ENCODE data around the gene DOHH.

Gene DOHH

DNA sequence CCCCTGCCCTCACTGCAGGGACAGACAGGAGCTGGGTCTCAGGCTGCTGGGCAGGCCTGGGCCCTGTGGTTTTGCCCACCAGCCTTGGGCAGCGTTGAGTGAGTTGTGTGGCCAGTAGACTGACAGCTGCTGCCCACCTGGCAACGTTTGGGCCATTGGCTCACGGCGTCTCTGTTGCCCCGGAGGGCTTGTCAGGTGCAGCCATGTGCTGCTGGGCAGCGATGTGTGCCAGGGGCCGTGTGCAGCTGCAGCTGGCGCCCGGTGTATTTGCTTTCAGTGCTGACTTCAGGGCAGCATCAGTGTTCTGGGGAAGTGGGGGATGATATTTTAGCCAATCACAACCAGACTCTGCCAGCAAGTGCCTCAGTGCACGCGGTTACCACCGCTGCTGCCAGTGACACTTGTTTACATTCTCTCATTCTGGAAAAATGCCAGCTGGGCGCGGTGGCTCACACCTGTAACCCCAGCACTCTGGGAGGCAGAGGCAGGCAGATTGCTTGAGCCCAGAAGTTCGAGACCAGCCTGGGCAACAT is 16.3 kb upstream of the DOHH start (continued):
- TF ChIP-seq SCRT1 (tag by site-specific recombination; IDR thresholded peaks at IDR 0.05; ENCODE audit: borderline replicate concordance): peak; percentile 99
- TF ChIP-seq ZEB2 (tag by site-specific recombination; IDR thresholded peaks at IDR 0.05): no peak
- no peak for TF ChIP-seq ZBTB1 (tag by site-specific recombination; IDR thresholded peaks at IDR 0.05)
- TF ChIP-seq, protein P1, sequence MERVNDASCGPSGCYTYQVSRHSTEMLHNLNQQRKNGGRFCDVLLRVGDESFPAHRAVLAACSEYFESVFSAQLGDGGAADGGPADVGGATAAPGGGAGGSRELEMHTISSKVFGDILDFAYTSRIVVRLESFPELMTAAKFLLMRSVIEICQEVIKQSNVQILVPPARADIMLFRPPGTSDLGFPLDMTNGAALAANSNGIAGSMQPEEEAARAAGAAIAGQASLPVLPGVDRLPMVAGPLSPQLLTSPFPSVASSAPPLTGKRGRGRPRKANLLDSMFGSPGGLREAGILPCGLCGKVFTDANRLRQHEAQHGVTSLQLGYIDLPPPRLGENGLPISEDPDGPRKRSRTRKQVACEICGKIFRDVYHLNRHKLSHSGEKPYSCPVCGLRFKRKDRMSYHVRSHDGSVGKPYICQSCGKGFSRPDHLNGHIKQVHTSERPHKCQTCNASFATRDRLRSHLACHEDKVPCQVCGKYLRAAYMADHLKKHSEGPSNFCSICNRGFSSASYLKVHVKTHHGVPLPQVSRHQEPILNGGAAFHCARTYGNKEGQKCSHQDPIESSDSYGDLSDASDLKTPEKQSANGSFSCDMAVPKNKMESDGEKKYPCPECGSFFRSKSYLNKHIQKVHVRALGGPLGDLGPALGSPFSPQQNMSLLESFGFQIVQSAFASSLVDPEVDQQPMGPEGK (tag by site-specific recombination; IDR thresholded peaks at IDR 0.05): no peak
- TF ChIP-seq ZNF830 (tag by site-specific recombination; IDR thresholded peaks at IDR 0.05; ENCODE audit: low read depth): no peak
- no peak for TF ChIP-seq ZNF747 (tag by site-specific recombination; IDR thresholded peaks at IDR 0.05)
- TF ChIP-seq EGR2 (tag by site-specific recombination; IDR thresholded peaks at IDR 0.05; ENCODE audit: low read depth): no peak
- no peak for TF ChIP-seq ZNF654 (tag by site-specific recombination; IDR thresholded peaks at IDR 0.05; ENCODE audit: low read depth)
- peak; percentile 19; the same call in 1 of the 2 replicates for TF ChIP-seq KLF1 (tag by site-specific recombination; IDR thresholded peaks at IDR 0.05)
- TF ChIP-seq, protein P2, sequence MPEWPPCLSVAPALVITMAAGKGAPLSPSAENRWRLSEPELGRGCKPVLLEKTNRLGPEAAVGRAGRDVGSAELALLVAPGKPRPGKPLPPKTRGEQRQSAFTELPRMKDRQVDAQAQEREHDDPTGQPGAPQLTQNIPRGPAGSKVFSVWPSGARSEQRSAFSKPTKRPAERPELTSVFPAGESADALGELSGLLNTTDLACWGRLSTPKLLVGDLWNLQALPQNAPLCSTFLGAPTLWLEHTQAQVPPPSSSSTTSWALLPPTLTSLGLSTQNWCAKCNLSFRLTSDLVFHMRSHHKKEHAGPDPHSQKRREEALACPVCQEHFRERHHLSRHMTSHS (tag by site-specific recombination; IDR thresholded peaks at IDR 0.05): no peak
- no peak for TF ChIP-seq ZNF311 (tag by site-specific recombination; IDR thresholded peaks at IDR 0.05; ENCODE audit: borderline replicate concordance)
- TF ChIP-seq OSR2 (tag by site-specific recombination; IDR thresholded peaks at IDR 0.05): no peak

DNA sequence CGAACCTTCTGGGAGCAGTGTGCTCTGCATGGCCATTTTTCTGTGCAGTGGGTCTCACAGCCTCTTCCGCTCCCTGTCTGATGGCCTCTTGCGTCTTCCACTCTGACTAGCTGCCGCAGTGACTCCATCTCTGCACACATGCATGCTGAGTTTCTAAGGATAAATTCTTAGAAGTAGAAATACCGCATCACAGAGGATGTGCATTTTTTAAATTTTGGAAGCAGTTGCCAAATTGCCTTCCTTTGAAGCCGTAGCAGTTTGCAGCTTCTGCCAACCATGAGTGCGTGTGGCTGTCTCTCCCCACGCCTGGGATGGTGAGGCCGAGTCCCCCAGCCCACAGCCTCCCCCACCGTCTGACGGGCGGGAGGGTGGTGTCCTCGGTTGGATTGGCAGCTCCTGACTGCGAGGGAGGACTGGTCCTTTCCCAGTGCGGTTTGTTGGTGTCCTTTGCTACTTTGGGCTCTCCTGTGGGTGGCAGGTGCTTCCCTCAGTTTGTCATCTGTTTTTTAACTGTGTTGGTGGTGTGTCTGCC is 15.5 kb upstream of the DOHH start:
- Histone ChIP-seq H3K27ac (ENCODE audit: extremely low read depth, low read depth, low read length) (0 out of 2 replicates have a peak overlapping the region, but pooled peaks have one; percentile 16), H3K36me3 (ENCODE audit: control insufficient read depth in 2 of 2, insufficient read depth in 1 of 2, low read length in 2 of 2) (peaks cover 9 to 70% of the 10 kb centered on the region in 2 experiments; a peak in 2 of 3 replicates), H3K4me3 (ENCODE audit: low read depth, low read length) (no peak overlapping the region), H3K4me1 (ENCODE audit: control insufficient read depth, insufficient read depth, low read length) (peaks cover 4% of the 10 kb centered on the region; the same call in 1 of the 2 replicates), H3K9me3 (ENCODE audit: control insufficient read depth, insufficient read depth, low read depth, low read length) (no peaks in the 10 kb centered on the region)
- TF ChIP-seq ZNF157 (tag by site-specific recombination; IDR thresholded peaks at IDR 0.05) (no peak), ZNF292 (tag by site-specific recombination; IDR thresholded peaks at IDR 0.05; ENCODE audit: borderline replicate concordance, low read depth) (no peak), ZNF610 (tag by site-specific recombination; IDR thresholded peaks at IDR 0.05; ENCODE audit: borderline replicate concordance) (no peak), ZNF146 (tag by site-specific recombination; IDR thresholded peaks at IDR 0.05) (no peak), ZFP69B (tag by site-specific recombination; IDR thresholded peaks at IDR 0.05) (no peak), ZNF658 (tag by site-specific recombination; IDR thresholded peaks at IDR 0.05) (no peak), ZNF433 (tag by site-specific recombination; IDR thresholded peaks at IDR 0.05; ENCODE audit: low read depth) (no peak), EGR2 (tag by site-specific recombination; IDR thresholded peaks at IDR 0.05; ENCODE audit: low read depth) (peak; percentile 58), ZNF707 (tag by site-specific recombination; IDR thresholded peaks at IDR 0.05) (no peak), SCRT2 (tag by site-specific recombination; IDR thresholded peaks at IDR 0.05) (no peak), ZNF561 (tag by site-specific recombination; IDR thresholded peaks at IDR 0.05; ENCODE audit: borderline replicate concordance) (no peak), KLF8 (tag by site-specific recombination; IDR thresholded peaks at IDR 0.05) (no peak), ZNF221 (tag by site-specific recombination; IDR thresholded peaks at IDR 0.05; ENCODE audit: borderline replicate concordance) (no peak), ZFHX2 (tag by site-specific recombination; conservative IDR thresholded peaks at IDR 0.05) (0 out of 2 replicates have a peak, but pooled peaks have one; percentile 25), ZNF600 (tag by site-specific recombination; IDR thresholded peaks at IDR 0.05) (no peak)
- POLR2A ChIA-PET: interaction anchor here (0.7 kb wide), 1 partner anchor 63 kb away, joined by 4 read pairs; no protein-coding TSS in a partner anchor
- CTCF ChIA-PET: no interaction called here

Measured in HEK293 (cell line).